ENCODE data around the gene MAP2K5.

MAP2K5 gene

GRCh38 chr15:67723294-67724024 lies 181.0 kb downstream of the MAP2K5 start:
- no peak for DNase-seq (ENCODE audit: low spot score)

GRCh38 chr15:67724691-67725375 lies 182.3 kb downstream of the MAP2K5 start:
- no peak for DNase-seq (ENCODE audit: low spot score)

- DNase-seq (ENCODE audit: low spot score) = no peak
These were observed 187.6 kb downstream of the MAP2K5 start for GRCh38 chr15:67730135-67730534.

DNA sequence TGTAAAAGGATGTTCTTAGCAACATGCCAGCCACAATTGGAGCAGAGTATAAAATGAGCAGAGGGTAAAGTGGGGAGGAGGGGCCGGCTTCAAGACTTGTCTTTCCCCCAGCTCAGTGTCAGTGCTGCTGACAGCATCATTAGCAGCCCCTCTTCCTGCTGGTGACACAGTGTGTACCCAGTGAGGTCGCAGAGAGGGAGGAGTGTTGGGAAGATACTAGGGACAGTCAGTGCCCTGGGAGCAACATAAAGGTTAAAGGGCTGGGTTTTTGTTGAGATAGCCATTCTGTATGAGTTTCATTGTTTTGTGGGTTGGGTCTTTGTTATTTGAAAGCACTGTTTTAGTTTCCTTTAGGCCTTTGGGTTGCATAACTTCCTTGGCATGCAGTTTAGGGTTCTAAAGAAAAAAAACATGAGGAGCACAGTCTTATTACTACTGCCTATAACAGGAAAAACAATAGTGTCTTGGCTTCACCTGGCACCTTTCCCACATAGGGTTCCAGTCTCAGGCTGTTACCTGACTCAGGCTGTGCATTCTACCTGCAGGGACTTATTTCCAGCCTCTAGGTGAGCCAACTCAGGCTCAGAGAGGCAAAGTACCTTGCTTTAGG lies 188.7 kb downstream of the MAP2K5 start:
- DNase-seq (ENCODE audit: low spot score) = no peak

DNA sequence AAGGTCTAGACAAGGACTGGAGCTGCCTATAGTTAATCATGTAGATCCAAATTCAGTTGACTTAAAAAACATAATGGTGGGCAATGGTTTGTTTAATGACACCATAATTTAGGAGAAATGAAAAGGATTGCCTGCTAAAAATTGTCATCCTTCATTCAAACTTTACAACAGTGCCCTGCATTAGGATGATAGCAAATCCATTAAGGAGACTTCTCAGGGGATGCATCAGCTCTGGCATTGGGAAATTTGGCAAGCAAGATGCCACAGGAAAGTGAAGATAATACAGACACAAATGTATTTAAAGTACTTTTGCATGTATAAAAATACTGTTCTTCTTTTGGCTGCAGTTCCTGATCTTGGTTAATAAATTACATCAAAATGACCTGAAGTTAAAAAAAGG lies 189.7 kb downstream of the MAP2K5 start:
- DNase-seq (ENCODE audit: low spot score) = no peak

DNA sequence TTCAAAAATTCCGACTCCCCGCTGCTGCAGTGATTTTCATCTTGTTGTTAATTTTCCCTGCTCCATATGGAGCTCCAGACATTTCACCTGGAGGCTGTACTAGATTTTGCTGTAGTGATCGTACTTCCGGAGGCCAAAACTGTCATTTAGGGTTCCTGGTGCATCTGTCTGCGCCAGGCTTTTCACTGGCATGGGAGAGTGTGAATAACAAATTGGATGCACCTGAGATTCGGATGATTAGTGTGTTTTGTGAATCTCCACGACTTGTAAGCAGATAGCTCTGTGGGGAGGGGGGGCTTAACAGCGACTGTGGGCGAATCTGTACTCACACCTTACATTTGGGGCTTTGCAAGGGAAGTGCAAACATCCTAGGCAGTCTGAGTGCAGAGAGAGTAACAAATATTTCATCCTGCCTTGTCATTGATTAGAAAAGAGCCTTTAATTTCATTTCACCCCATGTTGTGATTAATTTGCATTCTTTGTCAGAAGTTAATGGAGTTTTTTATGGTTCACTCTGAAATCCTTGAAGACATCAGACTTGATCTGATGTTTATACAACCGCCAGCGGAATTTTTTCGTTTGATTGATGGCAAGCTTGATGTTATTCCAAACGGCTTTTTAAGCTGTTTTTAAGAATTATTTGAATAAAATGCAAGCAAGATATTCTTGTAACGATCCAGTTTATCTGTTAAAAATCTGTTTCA lies 190.3 kb downstream of the MAP2K5 start:
- DNase-seq (ENCODE audit: low spot score) = no peak

DNA sequence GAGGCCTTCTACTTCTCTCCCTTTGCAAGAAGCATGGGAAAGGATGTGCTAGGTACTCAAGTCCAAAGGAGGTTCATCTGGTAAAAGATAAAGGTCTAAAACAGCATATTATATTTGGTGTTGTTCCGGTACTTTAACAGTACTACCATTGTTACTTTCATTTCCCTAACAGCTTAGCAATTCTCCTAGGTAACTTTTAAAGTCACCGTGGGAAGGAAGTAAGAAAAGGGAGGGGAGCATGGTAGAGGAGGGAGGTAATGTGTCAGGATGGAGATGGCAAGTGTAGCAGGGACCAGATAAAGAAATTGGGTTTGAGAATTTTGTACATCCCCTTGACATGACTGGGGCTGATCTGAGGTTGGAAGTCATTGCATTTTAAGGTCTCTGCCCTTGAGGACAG lies 193.4 kb downstream of the MAP2K5 start:
- no peak for DNase-seq (ENCODE audit: low spot score)

DNA sequence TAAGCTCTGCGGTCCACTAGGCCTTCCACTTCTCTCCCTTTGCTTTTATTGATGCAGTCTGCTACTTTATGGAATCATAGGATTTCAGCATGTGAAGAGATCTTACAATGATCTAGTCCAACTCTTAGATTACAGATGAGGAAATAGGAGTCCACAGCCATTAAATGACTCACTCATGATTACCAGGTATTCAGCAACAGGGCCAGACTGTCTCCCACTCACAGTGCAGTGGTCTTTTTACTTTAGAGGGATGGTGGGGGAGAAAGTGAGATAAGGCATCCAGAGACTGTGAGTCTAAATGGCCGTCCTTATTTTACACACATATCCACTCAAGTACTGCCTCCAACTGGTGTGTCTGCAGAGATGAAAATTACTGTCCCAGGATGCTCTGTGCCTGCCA lies 194.3 kb downstream of the MAP2K5 start:
- DNase-seq (ENCODE audit: low spot score) = peak; percentile 22

DNA sequence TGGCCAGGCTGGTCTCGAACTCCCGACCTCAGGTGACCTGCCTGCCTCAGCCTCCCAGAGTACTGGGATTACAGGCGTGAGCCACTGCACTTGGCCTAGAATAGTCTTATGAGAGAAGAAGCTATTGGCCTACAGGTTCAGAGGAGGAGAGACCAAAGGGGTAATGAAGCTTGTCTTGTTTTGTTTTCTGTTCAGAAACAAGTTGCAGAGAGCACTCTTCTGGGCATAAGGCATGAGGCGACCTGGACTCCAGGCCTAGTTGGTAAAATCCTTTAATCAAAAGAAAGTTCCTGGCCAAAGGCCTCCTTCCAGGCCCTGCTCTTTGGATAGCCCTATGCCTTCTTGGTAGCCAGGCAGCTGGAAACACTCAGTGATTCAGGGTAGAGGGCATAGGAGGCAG lies 195.6 kb downstream of the MAP2K5 start:
- DNase-seq (ENCODE audit: low spot score) = no peak

GRCh38 chr15:67740405-67740804 lies 197.9 kb downstream of the MAP2K5 start:
- DNase-seq (ENCODE audit: low spot score) = no peak

DNA sequence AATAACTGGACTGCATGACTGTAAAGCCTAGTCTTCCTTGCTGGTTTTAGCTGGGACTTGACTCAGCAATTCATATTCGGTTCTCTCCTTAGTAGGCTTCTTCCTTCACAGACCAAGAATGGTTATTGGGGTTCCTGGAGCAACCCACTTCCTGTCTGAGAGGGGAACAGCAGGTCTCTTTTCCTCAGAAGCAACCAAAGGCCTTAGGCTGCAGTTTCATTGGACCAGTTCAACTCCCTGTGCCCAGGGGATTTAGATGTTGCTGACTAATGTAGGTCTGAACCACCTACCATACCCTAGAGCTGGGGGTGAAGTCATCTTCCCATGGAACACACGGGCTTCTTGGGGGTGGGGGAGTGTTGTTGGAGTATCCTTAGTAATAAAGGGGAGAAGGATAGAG lies 198.8 kb downstream of the MAP2K5 start:
- peak; percentile 9 for DNase-seq (ENCODE audit: low spot score)

DNA sequence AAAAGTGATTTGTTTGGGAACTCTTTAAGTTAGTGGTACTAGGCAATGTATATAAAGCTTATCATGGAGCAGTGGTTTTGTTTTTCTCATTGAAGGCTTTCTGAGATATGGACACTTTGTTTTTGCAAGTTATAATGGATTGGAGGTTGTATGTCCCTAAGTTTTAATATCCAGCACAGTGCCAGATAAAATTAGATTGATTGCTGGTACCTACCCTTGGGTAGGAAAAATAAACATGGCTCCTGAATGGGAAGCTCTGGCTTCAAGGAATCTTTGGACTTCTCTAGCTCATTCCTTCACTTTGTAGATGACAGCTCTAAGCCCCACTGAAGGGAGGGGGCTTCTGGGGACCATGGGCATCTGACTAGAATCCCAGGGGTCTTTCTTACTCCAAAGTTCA lies 201.1 kb downstream of the MAP2K5 start:
- no peak for DNase-seq (ENCODE audit: low spot score)

- DNase-seq (ENCODE audit: low spot score) = no peak
These were observed 202.0 kb downstream of the MAP2K5 start for GRCh38 chr15:67744331-67745072.

DNA sequence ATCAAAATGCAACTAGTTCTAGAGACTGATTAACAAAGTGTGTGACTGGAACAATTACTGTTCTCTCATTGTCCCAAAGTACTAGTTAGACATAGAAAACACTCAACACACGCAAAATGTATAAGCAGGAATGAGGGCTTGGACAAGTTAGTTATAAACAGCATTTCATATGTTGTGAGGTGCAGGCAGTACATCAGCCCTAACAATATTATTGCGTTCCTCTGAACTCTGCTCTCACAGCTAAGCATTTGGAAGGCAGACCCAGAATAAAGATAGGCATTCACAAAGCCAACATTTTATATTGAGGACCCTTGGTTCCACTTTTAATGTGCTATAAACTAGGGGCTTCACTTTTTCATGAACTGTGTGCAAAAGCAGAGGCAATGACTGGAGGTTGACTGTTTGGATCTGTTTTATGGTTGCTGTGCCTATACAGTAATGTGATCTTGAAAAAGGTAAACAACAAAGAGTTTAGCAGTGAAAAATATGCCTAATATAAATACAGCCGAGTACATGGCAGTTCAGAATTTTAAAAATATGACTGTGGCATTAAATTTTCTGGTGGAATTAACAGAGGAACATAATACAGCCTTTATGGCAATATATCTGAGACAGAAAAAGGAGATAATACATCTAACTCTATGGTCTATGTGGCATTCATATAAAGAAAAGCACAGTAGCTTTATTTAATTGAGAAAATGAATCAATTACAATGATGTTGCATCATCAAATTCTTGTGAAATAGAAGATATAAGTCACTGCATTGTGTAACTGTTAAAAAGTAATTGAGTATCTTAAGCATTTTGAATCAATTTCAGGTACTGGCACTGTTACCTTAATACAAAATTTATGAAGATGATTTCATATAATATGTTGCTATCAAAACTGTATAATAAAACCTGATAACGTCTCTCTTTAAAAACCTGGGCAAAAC lies 202.8 kb downstream of the MAP2K5 start:
- DNase-seq (ENCODE audit: low spot score) = no peak

GRCh38 chr15:67746022-67746421 lies 203.5 kb downstream of the MAP2K5 start:
- DNase-seq (ENCODE audit: low spot score) = no peak

DNA sequence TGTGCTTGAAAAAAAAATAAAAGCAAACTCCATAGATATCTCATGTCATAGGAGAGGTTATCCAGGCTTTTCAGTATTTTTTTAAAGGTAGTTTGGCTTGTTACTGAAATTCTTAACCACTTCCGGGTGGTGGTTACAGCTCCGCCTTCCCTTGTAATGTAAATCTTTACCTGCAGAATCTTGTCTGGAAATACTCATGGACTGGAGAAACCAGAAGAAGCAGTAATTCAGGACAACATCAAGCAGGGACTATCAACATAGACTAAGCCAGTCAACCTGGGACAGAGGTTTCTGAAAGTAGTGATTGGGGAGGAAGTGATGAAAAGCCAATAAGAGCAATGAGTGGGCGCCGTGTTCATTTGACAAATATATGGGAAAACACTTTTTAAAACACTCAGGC lies 203.9 kb downstream of the MAP2K5 start:
- DNase-seq (ENCODE audit: low spot score) = no peak

DNA sequence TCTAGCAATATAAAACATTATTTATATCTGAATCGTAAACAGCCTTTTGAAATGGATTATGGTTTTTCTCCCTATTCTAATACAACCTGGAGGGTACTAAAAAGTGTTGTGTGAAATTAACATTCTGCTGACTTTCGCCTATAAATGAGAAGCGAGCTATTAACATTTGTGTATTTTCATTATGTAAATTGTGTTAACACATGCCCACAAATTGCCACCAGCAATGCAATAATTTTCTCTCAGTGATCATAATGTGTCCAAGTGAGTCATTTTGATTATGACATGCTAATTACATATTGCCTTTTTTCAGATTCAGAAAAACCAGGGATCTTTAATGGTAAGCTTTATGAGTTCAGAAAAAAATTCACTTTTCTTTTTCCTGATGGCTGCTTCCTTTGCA lies 205.4 kb downstream of the MAP2K5 start:
- DNase-seq (ENCODE audit: low spot score) = no peak

DNA sequence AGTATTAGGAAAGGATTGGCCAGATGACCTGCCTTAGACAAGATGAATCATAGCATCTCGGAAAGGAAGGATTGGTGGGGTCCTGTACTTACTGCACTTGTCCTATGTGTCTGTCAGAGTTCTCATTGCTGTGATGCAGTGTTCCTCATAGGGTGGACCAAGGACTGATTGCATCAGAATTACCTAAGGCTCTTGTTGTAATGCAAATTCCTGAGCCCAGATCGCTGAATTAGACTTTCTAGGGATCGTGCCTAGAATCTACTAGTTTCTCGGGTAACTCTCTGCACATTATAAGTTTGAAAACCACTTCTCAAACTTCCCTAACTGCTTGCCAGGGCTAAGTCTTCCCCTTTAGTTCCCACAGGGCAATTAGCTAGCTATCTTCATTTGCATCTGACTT lies 207.9 kb downstream of the MAP2K5 start:
- DNase-seq (ENCODE audit: low spot score) = no peak

DNA sequence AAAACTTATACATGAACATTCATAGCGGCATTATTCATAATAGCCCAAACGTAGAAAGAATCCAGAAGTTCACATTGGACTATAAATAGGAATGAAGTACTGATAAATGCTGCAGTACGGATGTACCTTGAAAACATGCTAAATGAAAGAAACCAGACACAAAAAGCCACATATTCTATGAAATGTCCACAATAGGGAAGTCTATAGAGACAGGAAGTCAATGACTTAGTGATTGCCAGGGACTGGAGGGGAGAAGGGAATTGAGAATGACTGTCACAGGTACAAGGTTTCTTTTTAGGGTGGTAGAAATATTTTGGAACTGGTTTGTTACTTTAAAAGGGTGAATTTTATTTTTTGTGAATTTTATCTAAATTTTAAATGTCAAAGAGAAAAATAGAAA lies 211.4 kb downstream of the MAP2K5 start:
- no peak for DNase-seq (ENCODE audit: low spot score)

GRCh38 chr15:67755264-67755663 lies 212.8 kb downstream of the MAP2K5 start:
- DNase-seq (ENCODE audit: low spot score) = no peak

DNA sequence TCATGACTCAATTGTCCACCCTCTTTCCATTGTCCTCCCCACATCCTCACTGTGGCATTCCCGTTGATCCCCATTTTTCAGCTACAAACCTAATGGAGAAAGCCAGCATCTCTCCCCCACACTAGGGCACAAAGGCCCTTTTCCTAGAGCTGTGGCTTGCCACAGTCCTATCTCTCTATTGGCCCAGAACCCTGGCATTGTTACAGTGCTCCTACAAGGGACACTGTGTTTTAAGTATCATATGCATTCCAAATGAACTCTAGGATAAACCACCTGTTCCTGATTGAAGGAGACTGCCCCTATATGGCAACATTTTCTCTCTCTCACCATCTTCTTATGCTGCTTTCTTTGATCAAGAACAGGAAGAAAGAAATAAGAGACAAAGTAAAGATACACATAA lies 213.4 kb downstream of the MAP2K5 start:
- no peak for DNase-seq (ENCODE audit: low spot score)

All from kidney tubule cell (primary cell).